ENCODE data around the gene TNIP1.

Gene TNIP1

GRCh38 chr5:151002681-151003502 is 77.9 kb downstream of the TNIP1 start:
- Histone ChIP-seq H3K9me3 (ENCODE audit: low read length) (no peaks in the 10 kb centered on the region), H3K9ac (ENCODE audit: low read length) (no peak overlapping the region), H3K4me3 (ENCODE audit: low read depth in 1 of 2, low read length in 2 of 2) (no peak overlapping the region), H3K27ac (ENCODE audit: low read depth, low read length) (no peak overlapping the region), H3K27me3 (ENCODE audit: control insufficient read depth in 1 of 2, insufficient read depth in 2 of 2, low read length in 2 of 2) (no peaks in the 10 kb centered on the region), H3K4me1 (ENCODE audit: insufficient read depth, low read length) (peaks cover 28% of the 10 kb centered on the region), H3K36me3 (ENCODE audit: insufficient read depth, low read length) (no peaks in the 10 kb centered on the region)

GRCh38 chr5:151002250-151002649 is 78.6 kb downstream of the TNIP1 start:
- Histone ChIP-seq H3K4me3 (ENCODE audit: low read depth in 1 of 2, low read length in 2 of 2) (no peak overlapping the region), H3K9me3 (ENCODE audit: low read length) (no peaks in the 10 kb centered on the region), H3K4me1 (ENCODE audit: insufficient read depth, low read length) (peaks cover 23% of the 10 kb centered on the region), H3K9ac (ENCODE audit: low read length) (no peak overlapping the region), H3K27me3 (ENCODE audit: control insufficient read depth in 1 of 2, insufficient read depth in 2 of 2, low read length in 2 of 2) (no peaks in the 10 kb centered on the region), H3K27ac (ENCODE audit: low read depth, low read length) (no peak overlapping the region), H3K36me3 (ENCODE audit: insufficient read depth, low read length) (no peaks in the 10 kb centered on the region)

GRCh38 chr5:151001436-151001835 is 79.4 kb downstream of the TNIP1 start:
- Histone ChIP-seq H3K36me3 (ENCODE audit: insufficient read depth, low read length) (no peaks in the 10 kb centered on the region), H3K27me3 (ENCODE audit: control insufficient read depth in 1 of 2, insufficient read depth in 2 of 2, low read length in 2 of 2) (no peaks in the 10 kb centered on the region), H3K4me3 (ENCODE audit: low read depth in 1 of 2, low read length in 2 of 2) (no peak overlapping the region), H3K4me1 (ENCODE audit: insufficient read depth, low read length) (peaks cover 15% of the 10 kb centered on the region), H3K9ac (ENCODE audit: low read length) (no peak overlapping the region), H3K27ac (ENCODE audit: low read depth, low read length) (no peak overlapping the region), H3K9me3 (ENCODE audit: low read length) (no peaks in the 10 kb centered on the region)

- Histone ChIP-seq H3K9ac (ENCODE audit: low read length) (no peak overlapping the region), H3K36me3 (ENCODE audit: insufficient read depth, low read length) (no peaks in the 10 kb centered on the region), H3K27me3 (ENCODE audit: control insufficient read depth in 1 of 2, insufficient read depth in 2 of 2, low read length in 2 of 2) (no peaks in the 10 kb centered on the region), H3K4me1 (ENCODE audit: insufficient read depth, low read length) (no peaks in the 10 kb centered on the region), H3K9me3 (ENCODE audit: low read length) (no peaks in the 10 kb centered on the region), H3K4me3 (ENCODE audit: low read depth in 1 of 2, low read length in 2 of 2) (no peak overlapping the region), H3K27ac (ENCODE audit: low read depth, low read length) (no peak overlapping the region)
Measured at GRCh38 chr5:150999704-151000442, 81.0 kb downstream of the TNIP1 start.

GRCh38 chr5:150993826-150994412 is 86.9 kb downstream of the TNIP1 start:
- H3K9me3 ChIP-seq (ENCODE audit: low read length), result no peaks in the 10 kb centered on the region
- no peaks in the 10 kb centered on the region for H3K27me3 ChIP-seq (ENCODE audit: control insufficient read depth in 1 of 2, insufficient read depth in 2 of 2, low read length in 2 of 2)
- no peaks in the 10 kb centered on the region for H3K4me1 ChIP-seq (ENCODE audit: insufficient read depth, low read length)
- no peak overlapping the region for H3K4me3 ChIP-seq (ENCODE audit: low read depth in 1 of 2, low read length in 2 of 2)
- H3K27ac ChIP-seq (ENCODE audit: low read depth, low read length), result no peak overlapping the region
- no peak overlapping the region for H3K9ac ChIP-seq (ENCODE audit: low read length)
- H3K36me3 ChIP-seq (ENCODE audit: insufficient read depth, low read length), result no peaks in the 10 kb centered on the region

DNA sequence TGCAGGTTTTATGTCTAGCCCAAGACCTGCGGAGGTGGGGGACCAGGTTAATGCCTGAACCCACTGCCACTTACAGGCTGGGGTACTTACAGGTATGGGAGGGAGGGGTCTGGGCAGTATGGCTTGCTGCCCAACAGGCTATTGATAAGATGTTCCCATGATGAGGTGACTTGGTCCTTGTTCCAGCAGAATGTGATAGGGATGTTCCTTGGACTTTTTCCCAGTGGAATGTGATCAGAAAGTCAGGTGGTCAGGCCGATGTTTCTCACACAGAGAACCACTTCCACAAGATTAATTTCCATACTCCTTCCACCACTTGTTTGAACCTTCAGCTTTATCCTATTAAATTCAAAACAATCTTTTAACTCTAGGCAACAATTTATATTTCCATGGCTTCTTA is 87.4 kb downstream of the TNIP1 start:
- no peak overlapping the region for H3K9ac ChIP-seq (ENCODE audit: low read length)
- no peak overlapping the region for H3K27ac ChIP-seq (ENCODE audit: low read depth, low read length)
- no peaks in the 10 kb centered on the region for H3K36me3 ChIP-seq (ENCODE audit: insufficient read depth, low read length)
- no peak overlapping the region for H3K4me3 ChIP-seq (ENCODE audit: low read depth in 1 of 2, low read length in 2 of 2)
- no peaks in the 10 kb centered on the region for H3K4me1 ChIP-seq (ENCODE audit: insufficient read depth, low read length)
- no peaks in the 10 kb centered on the region for H3K9me3 ChIP-seq (ENCODE audit: low read length)
- no peaks in the 10 kb centered on the region for H3K27me3 ChIP-seq (ENCODE audit: control insufficient read depth in 1 of 2, insufficient read depth in 2 of 2, low read length in 2 of 2)

DNA sequence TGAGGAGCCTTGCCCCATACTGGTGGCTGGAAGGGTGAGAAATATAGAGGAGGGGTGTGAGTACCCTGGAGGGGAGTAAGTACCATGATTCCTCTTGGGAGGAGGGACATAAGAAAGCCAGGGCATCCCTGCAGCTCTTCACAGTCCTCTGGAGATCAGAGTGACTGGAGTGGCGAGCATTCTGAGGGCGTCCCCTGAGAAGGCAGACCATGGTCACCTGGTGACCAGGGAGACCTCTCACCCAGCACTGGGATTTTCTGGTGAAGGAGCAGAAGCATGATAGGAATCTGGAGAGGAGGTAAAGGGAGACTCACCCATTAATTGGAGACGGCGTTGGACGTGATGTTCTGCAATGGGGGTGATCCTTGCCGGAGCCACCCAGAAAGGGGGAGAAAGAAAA is 88.1 kb downstream of the TNIP1 start:
- H3K9ac ChIP-seq (ENCODE audit: low read length), result no peak overlapping the region
- no peak overlapping the region for H3K27ac ChIP-seq (ENCODE audit: low read depth, low read length)
- no peaks in the 10 kb centered on the region for H3K4me1 ChIP-seq (ENCODE audit: insufficient read depth, low read length)

GRCh38 chr5:150989695-150990094 is 91.1 kb downstream of the TNIP1 start:
- no peaks in the 10 kb centered on the region for H3K36me3 ChIP-seq (ENCODE audit: insufficient read depth, low read length)
- H3K9ac ChIP-seq (ENCODE audit: low read length), result no peak overlapping the region
- H3K27ac ChIP-seq (ENCODE audit: low read depth, low read length), result no peak overlapping the region
- H3K9me3 ChIP-seq (ENCODE audit: low read length), result no peaks in the 10 kb centered on the region
- no peaks in the 10 kb centered on the region for H3K27me3 ChIP-seq (ENCODE audit: control insufficient read depth in 1 of 2, insufficient read depth in 2 of 2, low read length in 2 of 2)
- no peak overlapping the region for H3K4me3 ChIP-seq (ENCODE audit: low read depth in 1 of 2, low read length in 2 of 2)
- no peaks in the 10 kb centered on the region for H3K4me1 ChIP-seq (ENCODE audit: insufficient read depth, low read length)

More for the DNA sequence above, 88.1 kb downstream of the TNIP1 start:
- Histone ChIP-seq H3K27me3 (ENCODE audit: control insufficient read depth in 1 of 2, insufficient read depth in 2 of 2, low read length in 2 of 2) (no peaks in the 10 kb centered on the region), H3K9me3 (ENCODE audit: low read length) (no peaks in the 10 kb centered on the region), H3K36me3 (ENCODE audit: insufficient read depth, low read length) (no peaks in the 10 kb centered on the region), H3K4me3 (ENCODE audit: low read depth in 1 of 2, low read length in 2 of 2) (no peak overlapping the region)

DNA sequence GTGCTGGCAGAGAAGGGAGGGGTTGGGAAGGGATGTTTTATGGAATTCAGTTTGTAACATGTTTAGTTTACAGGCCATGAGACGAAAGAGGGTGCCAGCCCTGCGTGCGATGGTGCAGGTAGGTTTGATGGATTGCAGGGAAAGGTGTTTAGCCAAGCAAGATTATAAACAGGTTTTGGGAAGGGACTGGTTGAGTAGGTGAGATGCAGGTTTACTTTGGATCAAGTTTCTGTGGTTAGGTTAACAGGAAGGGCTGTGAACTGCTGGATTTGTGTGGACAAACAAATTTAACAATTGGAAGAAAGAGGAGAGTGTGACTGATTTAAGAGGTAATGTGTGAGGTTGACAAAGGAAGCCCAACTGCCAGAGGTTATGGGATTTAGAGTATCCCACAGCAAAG is 93.1 kb downstream of the TNIP1 start:
- Histone ChIP-seq H3K27me3 (ENCODE audit: control insufficient read depth in 1 of 2, insufficient read depth in 2 of 2, low read length in 2 of 2) (no peaks in the 10 kb centered on the region), H3K27ac (ENCODE audit: low read depth, low read length) (no peak overlapping the region), H3K9ac (ENCODE audit: low read length) (no peak overlapping the region), H3K36me3 (ENCODE audit: insufficient read depth, low read length) (no peaks in the 10 kb centered on the region), H3K4me3 (ENCODE audit: low read depth in 1 of 2, low read length in 2 of 2) (no peak overlapping the region), H3K4me1 (ENCODE audit: insufficient read depth, low read length) (no peaks in the 10 kb centered on the region), H3K9me3 (ENCODE audit: low read length) (no peaks in the 10 kb centered on the region)
